HCT116 (cell line): ENCODE results near the gene CALU.

Source experiments
- CEBPB ChIP-seq: IDR thresholded peaks from 2 replicates; pipeline ENCODE4 v1.6.1; 2012; ENCODE audit warnings: low read depth
- EGR1 ChIP-seq: IDR thresholded peaks from 2 replicates; pipeline ENCODE4 v1.6.1; 2012; ENCODE audit warnings: low read depth
- EZH2phosphoT487 ChIP-seq: fragments of 200-600 bp; IDR thresholded peaks from 2 replicates; pipeline ENCODE4 v1.6.1; 2018; ENCODE audit warnings: antibody characterized with exemption, borderline replicate concordance
- POLR2A ChIP-seq: IDR thresholded peaks from 2 replicates; pipeline ENCODE4 v1.7.0; 2011; ENCODE audit warnings: borderline replicate concordance; ENCODE audit not compliant: insufficient read depth, insufficient read length; ENCODE audit errors: extremely low read depth
- POLR2AphosphoS5 ChIP-seq: IDR thresholded peaks from 2 replicates; pipeline ENCODE4 v1.6.1; 2011; ENCODE audit warnings: mild to moderate bottlenecking, low read depth, low read length, moderate library complexity
- RAD21 ChIP-seq: IDR thresholded peaks from 2 replicates; pipeline ENCODE4 v1.6.1; 2012; ENCODE audit warnings: low read depth, mild to moderate bottlenecking
- REST ChIP-seq: IDR thresholded peaks from 2 replicates; pipeline ENCODE4 v1.6.1; 2012; ENCODE audit warnings: low read depth
- TCF7L2 ChIP-seq: IDR thresholded peaks from 2 replicates; pipeline ENCODE4 v1.7.0; 2011; ENCODE audit warnings: borderline replicate concordance, inconsistent platforms; ENCODE audit not compliant: insufficient read depth, insufficient read length; ENCODE audit errors: extremely low read depth
- TF ChIP-seq, protein P1 (sequence below), 3 experiments: fragments of 200-600 bp in 1 of 3; sonication (generic) in 1 of 3; IDR thresholded peaks in 2 of 3; conservative IDR thresholded peaks in 1 of 3; 2 replicates each; pipeline ENCODE4 v1.5.1; 2012 to 2017; ENCODE audit warnings: low read depth in 2 of 3, low read length in 2 of 3, antibody characterized with exemption in 1 of 3, borderline replicate concordance in 1 of 3, control low read depth in 1 of 3, mild to moderate bottlenecking in 1 of 3, mixed read lengths in 1 of 3, mixed run types in 1 of 3, moderate library complexity in 1 of 3; ENCODE audit not compliant: insufficient read depth in 1 of 3

DNA sequence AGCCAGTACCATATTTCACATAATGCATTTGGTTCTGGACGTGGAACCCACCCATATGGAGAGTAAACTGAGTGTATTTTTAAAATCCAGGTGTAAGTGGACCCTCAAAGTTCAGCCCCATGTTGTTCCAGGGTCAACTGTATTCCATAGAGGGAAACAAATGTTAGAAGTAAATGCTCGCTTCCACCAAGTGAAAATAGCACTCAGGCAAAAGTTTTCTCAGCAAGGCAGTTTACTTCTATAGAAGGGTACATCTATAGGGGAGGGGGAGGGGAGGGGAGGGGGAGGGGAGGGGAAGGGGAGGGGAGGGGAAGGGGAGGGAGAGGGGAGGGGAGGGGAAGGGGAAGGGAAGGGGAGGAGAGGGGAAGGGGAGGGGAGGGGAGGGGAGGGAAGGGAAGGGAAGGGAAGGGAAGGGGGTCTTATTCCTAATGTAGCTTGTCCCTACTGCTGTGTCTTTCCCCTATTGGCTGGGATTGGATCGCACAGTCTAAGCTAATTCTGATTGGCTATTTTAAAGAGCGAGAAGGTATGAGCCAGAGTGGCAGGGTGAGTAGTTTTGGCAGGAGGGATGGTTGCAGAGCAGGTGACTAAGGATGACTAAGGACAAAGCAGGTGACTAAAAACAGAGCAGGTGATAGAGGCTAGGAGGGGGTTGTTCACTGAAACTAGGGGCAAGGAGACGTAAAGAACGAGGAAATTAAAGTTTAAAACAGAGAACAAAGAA, 37.9 kb upstream of the CALU start:
- 0 out of 2 replicates have a peak, but pooled peaks have one; percentile 16 for TF ChIP-seq POLR2AphosphoS5
- TF ChIP-seq EGR1 = no peak
- TF ChIP-seq, protein P1, sequence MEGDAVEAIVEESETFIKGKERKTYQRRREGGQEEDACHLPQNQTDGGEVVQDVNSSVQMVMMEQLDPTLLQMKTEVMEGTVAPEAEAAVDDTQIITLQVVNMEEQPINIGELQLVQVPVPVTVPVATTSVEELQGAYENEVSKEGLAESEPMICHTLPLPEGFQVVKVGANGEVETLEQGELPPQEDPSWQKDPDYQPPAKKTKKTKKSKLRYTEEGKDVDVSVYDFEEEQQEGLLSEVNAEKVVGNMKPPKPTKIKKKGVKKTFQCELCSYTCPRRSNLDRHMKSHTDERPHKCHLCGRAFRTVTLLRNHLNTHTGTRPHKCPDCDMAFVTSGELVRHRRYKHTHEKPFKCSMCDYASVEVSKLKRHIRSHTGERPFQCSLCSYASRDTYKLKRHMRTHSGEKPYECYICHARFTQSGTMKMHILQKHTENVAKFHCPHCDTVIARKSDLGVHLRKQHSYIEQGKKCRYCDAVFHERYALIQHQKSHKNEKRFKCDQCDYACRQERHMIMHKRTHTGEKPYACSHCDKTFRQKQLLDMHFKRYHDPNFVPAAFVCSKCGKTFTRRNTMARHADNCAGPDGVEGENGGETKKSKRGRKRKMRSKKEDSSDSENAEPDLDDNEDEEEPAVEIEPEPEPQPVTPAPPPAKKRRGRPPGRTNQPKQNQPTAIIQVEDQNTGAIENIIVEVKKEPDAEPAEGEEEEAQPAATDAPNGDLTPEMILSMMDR (IDR thresholded peaks at IDR 0.05 in 2 of 3, conservative IDR thresholded peaks at IDR 0.05 in 1 of 3; ENCODE audit: borderline replicate concordance in 1 of 3, insufficient read depth in 1 of 3, low read depth in 2 of 3, low read length in 2 of 3) = no peak
- TF ChIP-seq POLR2A = no peak
- TF ChIP-seq CEBPB = no peak
- TF ChIP-seq REST = no peak
- TF ChIP-seq EZH2phosphoT487 = no peak
- no peak for TF ChIP-seq TCF7L2
- TF ChIP-seq RAD21 = no peak
